HepG2 (cell line): Measurements from ENCODE around the gene GPR37. TPM values are rescaled to one million over a fixed set of nuclear protein-coding genes. Genes with fewer than 3 reads are reported as not detected.

Experiments used
- ATF1 ChIP-seq: IDR thresholded peaks from 2 replicates; pipeline ENCODE4 v1.6.1; 2016; ENCODE audit warnings: mild to moderate bottlenecking, control low read depth
- CHD2 ChIP-seq: IDR thresholded peaks from 2 replicates; pipeline ENCODE4 v1.6.1; 2011; ENCODE audit warnings: low read depth, low read length, improper control_type of control experiment
- GZF1 ChIP-seq: sonication (generic); formaldehyde crosslinking; IDR thresholded peaks from 2 replicates; pipeline ENCODE4 v1.5.1; 2020; ENCODE audit warnings: mild to moderate bottlenecking, missing genetic modification reagents
- HOXA9 ChIP-seq: sonication (generic); formaldehyde crosslinking; IDR thresholded peaks from 2 replicates; pipeline ENCODE4 v1.8.1; 2022; ENCODE audit warnings: missing genetic modification reagents, mild to moderate bottlenecking, moderate library complexity, borderline replicate concordance
- KDM2A ChIP-seq: sonication (generic); formaldehyde crosslinking; IDR thresholded peaks from 2 replicates; pipeline ENCODE4 v1.4.0; 2020; ENCODE audit warnings: low read depth, missing genetic modification reagents, borderline replicate concordance
- RFX3 ChIP-seq: IDR thresholded peaks from 2 replicates; pipeline ENCODE4 v1.6.1; 2016; ENCODE audit warnings: missing biosample characterization, missing genetic modification reagents
- RFX5 ChIP-seq: IDR thresholded peaks from 2 replicates; pipeline ENCODE4 v1.6.1; 2011; ENCODE audit warnings: low read depth, low read length, improper control_type of control experiment
- SSRP1 ChIP-seq: IDR thresholded peaks from 2 replicates; pipeline ENCODE4 v1.6.1; 2016; ENCODE audit warnings: control low read depth
- TP53 ChIP-seq: sonication (generic); formaldehyde crosslinking; conservative IDR thresholded peaks from 2 replicates; pipeline ENCODE4 v1.4.0; 2020; ENCODE audit warnings: missing genetic modification reagents
- ZNF136 ChIP-seq: sonication (generic); formaldehyde crosslinking; IDR thresholded peaks from 2 replicates; pipeline ENCODE4 v1.8.1; 2022; ENCODE audit warnings: low read depth, mild to moderate bottlenecking, moderate library complexity, missing genetic modification reagents
- ZNF570 ChIP-seq: sonication (generic); formaldehyde crosslinking; IDR thresholded peaks from 2 replicates; pipeline ENCODE4 v1.4.0; 2020; ENCODE audit warnings: mild to moderate bottlenecking, missing genetic modification reagents, borderline replicate concordance
- ZNF629 ChIP-seq: sonication (generic); formaldehyde crosslinking; conservative IDR thresholded peaks from 2 replicates; pipeline ENCODE4 v1.5.0; 2020; ENCODE audit warnings: missing genetic modification reagents
- polyA plus RNA-seq, 8 experiments: library from polyadenylated mRNA; depleted of rRNA in 3 of 8; stranded (reverse) in 7 of 8; unstranded in 1 of 8; fragments of >200 nt; fragmentation: Illumina TruSeq in 4 of 8; extraction: Trizol in 4 of 8; gene quantifications; 2 replicates each; pipeline versions ENCODE4 v1.2.1 to v1.2.3, GENCODE V29; 2011 to 2016; ENCODE audit warnings: low read depth in 4 of 8, missing spikeins in 1 of 8, mixed read lengths in 1 of 8; ENCODE audit not compliant: insufficient read depth in 1 of 8
- total RNA-seq, 5 experiments: library from RNA; depleted of rRNA; stranded (reverse); fragments of >200 nt; fragmentation: Illumina TruSeq; extraction: Trizol; gene quantifications; 2 replicates each; pipeline ENCODE4 v1.2.3, GENCODE V29; 2016; ENCODE audit warnings: low read depth in 1 of 5
- TF ChIP-seq, protein P1 (sequence below): sonication (generic); formaldehyde crosslinking; IDR thresholded peaks from 2 replicates; pipeline ENCODE4 v1.4.0; 2020; ENCODE audit warnings: missing genetic modification reagents
- TF ChIP-seq, protein P2 (sequence below): IDR thresholded peaks from 2 replicates; pipeline ENCODE4 v1.6.1; 2016
- TF ChIP-seq, protein P3 (sequence below): sonication (generic); formaldehyde crosslinking; IDR thresholded peaks from 2 replicates; pipeline ENCODE4 v1.8.0; 2023; ENCODE audit warnings: mild to moderate bottlenecking, missing genetic modification reagents

GPR37 gene
- total and polyA plus RNA-seq, 2 of the 13 experiments (the other 11 are each of a cell fraction or from before 2014, with no cell fraction given): not detected

DNA sequence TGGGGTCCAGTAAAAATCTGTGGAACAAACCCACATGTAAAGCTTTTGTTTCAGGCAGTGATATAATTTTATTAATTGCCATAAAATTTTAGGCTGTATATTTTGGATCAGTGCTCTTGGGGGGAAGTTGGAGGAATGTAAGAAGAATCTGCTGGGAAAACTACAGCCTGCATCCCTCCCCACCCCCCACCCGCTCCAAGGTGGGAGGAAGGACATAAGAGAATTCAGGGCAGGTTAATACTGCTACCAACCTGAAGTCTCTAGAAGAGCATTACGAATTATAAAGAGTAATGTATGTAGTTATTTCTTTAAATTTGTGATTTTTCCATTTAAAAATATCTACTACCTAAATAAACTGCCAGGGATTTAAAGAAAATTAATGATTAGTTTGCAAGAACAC is 47.2 kb upstream of the GPR37 start (continued):
- TF ChIP-seq, protein P1, sequence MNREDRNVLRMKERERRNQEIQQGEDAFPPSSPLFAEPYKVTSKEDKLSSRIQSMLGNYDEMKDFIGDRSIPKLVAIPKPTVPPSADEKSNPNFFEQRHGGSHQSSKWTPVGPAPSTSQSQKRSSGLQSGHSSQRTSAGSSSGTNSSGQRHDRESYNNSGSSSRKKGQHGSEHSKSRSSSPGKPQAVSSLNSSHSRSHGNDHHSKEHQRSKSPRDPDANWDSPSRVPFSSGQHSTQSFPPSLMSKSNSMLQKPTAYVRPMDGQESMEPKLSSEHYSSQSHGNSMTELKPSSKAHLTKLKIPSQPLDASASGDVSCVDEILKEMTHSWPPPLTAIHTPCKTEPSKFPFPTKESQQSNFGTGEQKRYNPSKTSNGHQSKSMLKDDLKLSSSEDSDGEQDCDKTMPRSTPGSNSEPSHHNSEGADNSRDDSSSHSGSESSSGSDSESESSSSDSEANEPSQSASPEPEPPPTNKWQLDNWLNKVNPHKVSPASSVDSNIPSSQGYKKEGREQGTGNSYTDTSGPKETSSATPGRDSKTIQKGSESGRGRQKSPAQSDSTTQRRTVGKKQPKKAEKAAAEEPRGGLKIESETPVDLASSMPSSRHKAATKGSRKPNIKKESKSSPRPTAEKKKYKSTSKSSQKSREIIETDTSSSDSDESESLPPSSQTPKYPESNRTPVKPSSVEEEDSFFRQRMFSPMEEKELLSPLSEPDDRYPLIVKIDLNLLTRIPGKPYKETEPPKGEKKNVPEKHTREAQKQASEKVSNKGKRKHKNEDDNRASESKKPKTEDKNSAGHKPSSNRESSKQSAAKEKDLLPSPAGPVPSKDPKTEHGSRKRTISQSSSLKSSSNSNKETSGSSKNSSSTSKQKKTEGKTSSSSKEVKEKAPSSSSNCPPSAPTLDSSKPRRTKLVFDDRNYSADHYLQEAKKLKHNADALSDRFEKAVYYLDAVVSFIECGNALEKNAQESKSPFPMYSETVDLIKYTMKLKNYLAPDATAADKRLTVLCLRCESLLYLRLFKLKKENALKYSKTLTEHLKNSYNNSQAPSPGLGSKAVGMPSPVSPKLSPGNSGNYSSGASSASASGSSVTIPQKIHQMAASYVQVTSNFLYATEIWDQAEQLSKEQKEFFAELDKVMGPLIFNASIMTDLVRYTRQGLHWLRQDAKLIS (CRISPR knock-in tag): no peak
- TF ChIP-seq ATF1 (CRISPR knock-in tag) (no peak), RFX5 (no peak), TP53 (CRISPR knock-in tag) (no peak), SSRP1 (CRISPR knock-in tag) (no peak), HOXA9 (no peak), RFX3 (CRISPR knock-in tag) (no peak), KDM2A (CRISPR knock-in tag) (no peak), CHD2 (no peak), ZNF570 (CRISPR knock-in tag) (no peak), GZF1 (CRISPR knock-in tag) (no peak), ZNF629 (CRISPR knock-in tag) (no peak), ZNF136 (CRISPR knock-in tag) (no peak)
- TF ChIP-seq, protein P2, sequence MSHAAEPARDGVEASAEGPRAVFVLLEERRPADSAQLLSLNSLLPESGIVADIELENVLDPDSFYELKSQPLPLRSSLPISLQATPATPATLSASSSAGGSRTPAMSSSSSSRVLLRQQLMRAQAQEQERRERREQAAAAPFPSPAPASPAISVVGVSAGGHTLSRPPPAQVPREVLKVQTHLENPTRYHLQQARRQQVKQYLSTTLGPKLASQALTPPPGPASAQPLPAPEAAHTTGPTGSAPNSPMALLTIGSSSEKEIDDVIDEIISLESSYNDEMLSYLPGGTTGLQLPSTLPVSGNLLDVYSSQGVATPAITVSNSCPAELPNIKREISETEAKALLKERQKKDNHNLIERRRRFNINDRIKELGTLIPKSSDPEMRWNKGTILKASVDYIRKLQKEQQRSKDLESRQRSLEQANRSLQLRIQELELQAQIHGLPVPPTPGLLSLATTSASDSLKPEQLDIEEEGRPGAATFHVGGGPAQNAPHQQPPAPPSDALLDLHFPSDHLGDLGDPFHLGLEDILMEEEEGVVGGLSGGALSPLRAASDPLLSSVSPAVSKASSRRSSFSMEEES (CRISPR knock-in tag): no peak
- TF ChIP-seq, protein P3, sequence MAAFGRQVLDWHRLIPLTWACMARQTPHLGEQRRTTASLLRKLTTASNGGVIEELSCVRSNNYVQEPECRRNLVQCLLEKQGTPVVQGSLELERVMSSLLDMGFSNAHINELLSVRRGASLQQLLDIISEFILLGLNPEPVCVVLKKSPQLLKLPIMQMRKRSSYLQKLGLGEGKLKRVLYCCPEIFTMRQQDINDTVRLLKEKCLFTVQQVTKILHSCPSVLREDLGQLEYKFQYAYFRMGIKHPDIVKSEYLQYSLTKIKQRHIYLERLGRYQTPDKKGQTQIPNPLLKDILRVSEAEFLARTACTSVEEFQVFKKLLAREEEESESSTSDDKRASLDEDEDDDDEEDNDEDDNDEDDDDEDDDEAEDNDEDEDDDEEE: no peak
